GM12878 (cell line): ENCODE results near the gene CYP4Z1. TPM values are rescaled to one million over a fixed set of nuclear protein-coding genes. Genes with fewer than 3 reads are reported as not detected.

ENCODE experiments used
- ATAC-seq: fragments of 200-7000 bp; cut with Tn5 transposase; 3 replicates; pipeline ENCODE4 v1.9.1; 2020; ENCODE audit warnings: mild to moderate bottlenecking, moderate library complexity
- BruUV-seq: library from RNA; stranded (reverse); fragments of 400-500 nt; replicated peaks from 2 replicates; lab custom pipeline; 2021; lab: Mats Ljungman, UMichigan
- CTCF ChIA-PET: fragments of 300-600 bp; sonication (Branson Sonifier 250); formaldehyde crosslinking; extraction: SDS; loops from one replicate; lab custom pipeline; 2021; ENCODE audit warnings: inconsistent platforms; lab: Yijun Ruan, JAX
- POLR2A ChIA-PET: fragments of 350-600 bp; formaldehyde crosslinking; extraction: SDS; loops from one replicate; lab custom pipeline; 2021; ENCODE audit warnings: inconsistent platforms; lab: Charles Lee
- RAD21 ChIA-PET: fragments of 300-600 bp; sonication (Branson Sonifier 250); formaldehyde crosslinking; loops from one replicate; lab custom pipeline; 2023; ENCODE audit warnings: antibody characterized with exemption; ENCODE audit not compliant: unreplicated experiment; lab: Charles Lee
- SMC1A ChIA-PET: fragments of 300-600 bp; sonication (Branson Sonifier 250); formaldehyde crosslinking; loops from one replicate; lab custom pipeline; 2023; ENCODE audit not compliant: unreplicated experiment, uncharacterized antibody; lab: Charles Lee
- DNase-seq: peaks from one replicate; pipeline ENCODE4 v3.0.0-alpha.2; 2011; ENCODE audit warnings: low read depth, low spot score
- FAIRE-seq: peaks from 3 replicates; lab custom pipeline; 2011; peaks lifted over from hg19 to GRCh38; lab: Jason Lieb, UNC
- H2AFZ ChIP-seq: 2 replicates; pipeline ENCODE4 v1.6.0; 2011; ENCODE audit warnings: low read depth, low read length, control low read depth; ENCODE audit not compliant: control insufficient read depth
- H3K27ac ChIP-seq: 2 replicates; pipeline ENCODE4 v1.5.1; 2011; ENCODE audit warnings: control low read depth; ENCODE audit not compliant: control insufficient read depth, insufficient read depth
- H3K27me3 ChIP-seq, 2 experiments: replicated peaks in 1 of 2; 2 replicates each; pipeline versions ENCODE4 v1.6.0 to v1.6.1; 2011; ENCODE audit warnings: low read length in 1 of 2; ENCODE audit not compliant: control insufficient read depth in 2 of 2, insufficient read depth in 2 of 2
- H3K36me3 ChIP-seq, 2 experiments: 2 replicates each; pipeline ENCODE4 v1.5.1; 2011; ENCODE audit warnings: low read length in 1 of 2; ENCODE audit not compliant: control insufficient read depth in 2 of 2, insufficient read depth in 2 of 2
- H3K4me1 ChIP-seq: 2 replicates; pipeline ENCODE4 v1.6.1; 2011; ENCODE audit warnings: mild to moderate bottlenecking, low read length, moderate library complexity, mixed read lengths; ENCODE audit not compliant: control insufficient read depth, insufficient read depth
- H3K4me2 ChIP-seq: 2 replicates; pipeline ENCODE4 v1.6.0; 2011; ENCODE audit warnings: control low read depth; ENCODE audit not compliant: control insufficient read depth, insufficient read depth
- H3K4me3 ChIP-seq: fragments of 200-600 bp; sonication (generic); 2 replicates; pipeline ENCODE4 v1.5.1; 2016
- H3K79me2 ChIP-seq: 2 replicates; pipeline ENCODE4 v1.6.0; 2011; ENCODE audit warnings: low read length; ENCODE audit not compliant: control insufficient read depth, insufficient read depth
- H3K9ac ChIP-seq: 2 replicates; pipeline ENCODE4 v1.8.0; 2011; ENCODE audit warnings: low read length, control low read depth, mixed read lengths; ENCODE audit not compliant: control insufficient read depth, insufficient read depth
- H3K9me3 ChIP-seq: replicated peaks from 3 replicates; pipeline ENCODE4 v1.5.1; 2011; ENCODE audit warnings: mild to moderate bottlenecking, low read length; ENCODE audit not compliant: control insufficient read depth, insufficient read depth
- H4K20me1 ChIP-seq: 2 replicates; pipeline ENCODE4 v1.6.0; 2011; ENCODE audit not compliant: control insufficient read depth, insufficient read depth
- ATF7 ChIP-seq: fragments of 450-650 bp; IDR thresholded peaks from 2 replicates; pipeline ENCODE4 v1.6.1; 2016; ENCODE audit warnings: low read depth, mild to moderate bottlenecking
- CEBPB ChIP-seq, 2 experiments: fragments of 150-350 bp in 1 of 2; IDR thresholded peaks; 2 replicates each; pipeline ENCODE4 v1.6.1; 2012 to 2014; ENCODE audit warnings: low read depth in 2 of 2, low read length in 2 of 2, borderline replicate concordance in 1 of 2, inconsistent platforms in 1 of 2
- CEBPZ ChIP-seq: fragments of 150-350 bp; IDR thresholded peaks from 2 replicates; pipeline ENCODE4 v1.6.1; 2016; ENCODE audit warnings: low read depth, low read length
- CHD1 ChIP-seq: IDR thresholded peaks from 2 replicates; pipeline ENCODE4 v1.6.1; 2012; ENCODE audit warnings: low read depth, low read length, improper control_type of control experiment
- CHD4 ChIP-seq: fragments of 200-600 bp; sonication (generic); IDR thresholded peaks from 2 replicates; pipeline ENCODE4 v1.6.1; 2016; ENCODE audit warnings: mild to moderate bottlenecking
- EGR1 ChIP-seq, 2 experiments: IDR thresholded peaks; 1 replicate in 1 of 2; 2 replicates in 1 of 2; pipeline ENCODE4 v1.6.1; 2011 to 2012; ENCODE audit warnings: low read depth in 2 of 2, low read length in 2 of 2, borderline replicate concordance in 1 of 2, mild to moderate bottlenecking in 1 of 2, moderate library complexity in 1 of 2
- ELK1 ChIP-seq: IDR thresholded peaks from 2 replicates; pipeline ENCODE4 v1.6.1; 2012; ENCODE audit warnings: low read depth, low read length, improper control_type of control experiment
- ESRRA ChIP-seq: IDR thresholded peaks from 2 replicates; pipeline ENCODE4 v1.6.1; 2012; ENCODE audit warnings: mild to moderate bottlenecking, low read length, improper control_type of control experiment
- FOS ChIP-seq: IDR thresholded peaks from 3 replicates; pipeline ENCODE4 v1.6.1; 2011; ENCODE audit warnings: borderline replicate concordance; ENCODE audit not compliant: insufficient read length; ENCODE audit errors: extremely low read depth
- HDGF ChIP-seq: fragments of 450-650 bp; IDR thresholded peaks from 2 replicates; pipeline ENCODE4 v1.6.1; 2016; ENCODE audit warnings: antibody characterized with exemption
- IKZF1 ChIP-seq: fragments of 450-650 bp; conservative IDR thresholded peaks from 2 replicates; pipeline ENCODE4 v1.6.1; 2017; ENCODE audit warnings: antibody characterized with exemption, mild to moderate bottlenecking
- LARP7 ChIP-seq: fragments of 450-650 bp; IDR thresholded peaks from 2 replicates; pipeline ENCODE4 v1.6.1; 2017; ENCODE audit warnings: mild to moderate bottlenecking
- MEF2B ChIP-seq: fragments of 450-650 bp; IDR thresholded peaks from 2 replicates; pipeline ENCODE4 v1.6.1; 2018; ENCODE audit warnings: mild to moderate bottlenecking, moderate library complexity; ENCODE audit not compliant: partially characterized antibody, poor library complexity, severe bottlenecking
- NBN ChIP-seq: fragments of 450-650 bp; IDR thresholded peaks from 2 replicates; pipeline ENCODE4 v1.6.1; 2016
- NRF1 ChIP-seq: conservative IDR thresholded peaks from 2 replicates; pipeline ENCODE4 v1.6.1; 2011; ENCODE audit warnings: mild to moderate bottlenecking, low read depth, low read length, improper control_type of control experiment
- RAD51 ChIP-seq: fragments of 450-650 bp; IDR thresholded peaks from 2 replicates; pipeline ENCODE4 v1.6.1; 2016; ENCODE audit warnings: moderate library complexity, mild to moderate bottlenecking, inconsistent platforms
- RFX5 ChIP-seq: IDR thresholded peaks from 2 replicates; pipeline ENCODE4 v1.6.1; 2011; ENCODE audit warnings: low read depth, low read length, improper control_type of control experiment
- SPI1 ChIP-seq: IDR thresholded peaks from 2 replicates; pipeline ENCODE4 v1.6.1; 2011; ENCODE audit warnings: low read depth, mild to moderate bottlenecking, low read length, moderate library complexity, borderline replicate concordance; ENCODE audit not compliant: insufficient read depth
- TBL1XR1 ChIP-seq: IDR thresholded peaks from 2 replicates; pipeline ENCODE4 v1.6.1; 2012; ENCODE audit warnings: low read depth, low read length, improper control_type of control experiment
- USF1 ChIP-seq: IDR thresholded peaks from 2 replicates; pipeline ENCODE4 v1.6.1; 2011; ENCODE audit warnings: borderline replicate concordance, low read depth, mild to moderate bottlenecking, moderate library complexity, mixed read lengths, low read length; ENCODE audit not compliant: insufficient read depth; ENCODE audit errors: extremely low read length
- WGBS: methylation state at CpG from one replicate; pipeline ENCODE4 v1.1.6; 2016; ENCODE audit warnings: low lambda C conversion rate; ENCODE audit not compliant: insufficient replicate concordance, insufficient coverage; ENCODE audit errors: missing lambda C conversion rate; 5-methylcytosine and 5-hydroxymethylcytosine counted together
- in situ Hi-C: fragments of 300-500 bp; cut with MboI; formaldehyde crosslinking; loops from 9 replicates; pipeline ENCODE4 v1.14.3; 2018; ENCODE audit warnings: mixed read lengths
- intact Hi-C: fragments of 100-400 bp; cut with micrococcal nuclease; formaldehyde crosslinking; loops from one replicate; pipeline ENCODE4 v1.14.2; 2022; ENCODE audit not compliant: unreplicated experiment
- polyA plus RNA-seq, 11 experiments: library from polyadenylated mRNA; depleted of rRNA in 4 of 11; unstranded in 6 of 11; stranded (reverse) in 5 of 11; fragments of >200 nt; fragmentation: Nextera tagmentation in 4 of 11; fragmentation: Illumina TruSeq in 1 of 11; extraction: Ambion mirVana in 4 of 11; extraction: Trizol in 1 of 11; gene quantifications; 1 replicate in 1 of 11; 2 replicates in 10 of 11; pipeline versions ENCODE4 v1.2.1 to v1.2.3, GENCODE V29; 2011 to 2016; ENCODE audit warnings: inconsistent platforms in 2 of 11, missing spikeins in 2 of 11, low read depth in 1 of 11
- total RNA-seq, 4 experiments: library from RNA; depleted of rRNA in 3 of 4; stranded (reverse); fragments of >200 nt in 3 of 4; fragmentation: Illumina TruSeq in 1 of 4; extraction: Trizol in 1 of 4; gene quantifications; 2 replicates each; pipeline versions ENCODE4 v1.2.1 to v1.2.3, GENCODE V29; 2013 to 2021

CYP4Z1 gene
- total and polyA plus RNA-seq, 10 of the 15 experiments (the other 5 are each of a cell fraction or from before 2014, with no cell fraction given), result not detected

GRCh38 chr1:47147047-47147785 lies 80.2 kb downstream of the CYP4Z1 start:
- Histone ChIP-seq H3K4me1 (no peaks in the 10 kb centered on the region), H3K79me2 (no peaks in the 10 kb centered on the region), H3K9me3 (no peaks in the 10 kb centered on the region), H3K4me3 (no peak overlapping the region), H3K9ac (no peak overlapping the region), H4K20me1 (no peaks in the 10 kb centered on the region), H3K27ac (no peak overlapping the region), H3K4me2 (no peak overlapping the region), H2AFZ (no peak overlapping the region), H3K27me3 (no peaks in the 10 kb centered on the region), H3K36me3 (no peaks in the 10 kb centered on the region)
- DNase-seq (no peak), FAIRE-seq (no peak), ATAC-seq (no peak)
- CTCF ChIA-PET, result interaction anchor here (1.1 kb wide), 1 partner anchor 30 kb away, joined by 3 read pairs; no protein-coding TSS in a partner anchor
- RAD21 ChIA-PET, result interaction anchor here (0.8 kb wide), 1 partner anchor 32 kb away, joined by 3 read pairs; no protein-coding TSS in a partner anchor
- TF ChIP-seq NRF1 (no peak), FOS (no peak), CEBPZ (no peak), TBL1XR1 (no peak), MEF2B (no peak), LARP7 (no peak), CHD4 (no peak), ELK1 (no peak), SPI1 (no peak), RFX5 (no peak), RAD51 (no peak), ESRRA (no peak), USF1 (no peak), HDGF (no peak), EGR1 (IDR thresholded peaks at IDR 0.05; ENCODE audit: borderline replicate concordance in 1 of 2, low read depth in 2 of 2, low read length in 2 of 2) (no peak), IKZF1 (no peak), CEBPB (IDR thresholded peaks at IDR 0.05; ENCODE audit: borderline replicate concordance in 1 of 2, low read depth in 2 of 2, low read length in 2 of 2) (no peak), ATF7 (no peak), NBN (no peak), CHD1 (no peak)
- WGBS, result 23% methylated on average over 6 of the region's 6 CpGs
- intact Hi-C loops, result no loop called here
- no TSS peak for BruUV-seq
- in situ Hi-C loops, result no loop called here
- POLR2A ChIA-PET, result no interaction called here
- SMC1A ChIA-PET, result no interaction called here
